WTC11 (cell line): ENCODE measurements around the gene GATD1.

Source experiments
- GABPB1 ChIP-seq: sonication (generic); formaldehyde crosslinking; IDR thresholded peaks from 2 replicates; pipeline ENCODE4 v1.8.1; 2023; ENCODE audit warnings: mild to moderate bottlenecking, missing genetic modification reagents
- SMAD3 ChIP-seq: sonication (generic); formaldehyde crosslinking; IDR thresholded peaks from 2 replicates; pipeline ENCODE4 v1.8.0; 2022; ENCODE audit warnings: missing genetic modification reagents, mild to moderate bottlenecking, borderline replicate concordance
- TF ChIP-seq, protein P1 (sequence below): fragments of 200-600 bp; IDR thresholded peaks from 2 replicates; pipeline ENCODE4 v1.8.0; 2022; ENCODE audit warnings: antibody characterized with exemption
- TF ChIP-seq, protein P2 (sequence below): sonication (generic); formaldehyde crosslinking; IDR thresholded peaks from 2 replicates; pipeline ENCODE4 v1.8.1; 2023; ENCODE audit warnings: mild to moderate bottlenecking, missing genetic modification reagents, moderate library complexity
- TF ChIP-seq, protein P3 (sequence below): sonication (generic); formaldehyde crosslinking; IDR thresholded peaks from 2 replicates; pipeline ENCODE4 v1.8.0; 2022; ENCODE audit warnings: mild to moderate bottlenecking, missing genetic modification reagents

DNA sequence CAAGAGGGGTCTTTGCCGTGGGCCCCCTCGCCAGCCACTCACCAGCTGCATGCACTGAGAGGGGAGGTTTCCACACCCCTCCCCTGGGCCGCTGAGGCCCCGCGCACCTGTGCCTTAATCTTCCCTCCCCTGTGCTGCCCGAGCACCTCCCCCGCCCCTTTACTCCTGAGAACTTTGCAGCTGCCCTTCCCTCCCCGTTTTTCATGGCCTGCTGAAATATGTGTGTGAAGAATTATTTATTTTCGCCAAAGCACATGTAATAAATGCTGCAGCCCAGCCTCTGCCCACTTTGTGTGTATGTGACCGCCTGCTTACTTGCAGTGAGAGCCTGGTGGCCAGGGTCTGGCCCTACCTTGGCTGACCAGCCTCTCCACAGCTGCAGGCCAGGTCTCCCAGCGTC, 47.7 kb upstream of the GATD1 start:
- TF ChIP-seq, protein P1, sequence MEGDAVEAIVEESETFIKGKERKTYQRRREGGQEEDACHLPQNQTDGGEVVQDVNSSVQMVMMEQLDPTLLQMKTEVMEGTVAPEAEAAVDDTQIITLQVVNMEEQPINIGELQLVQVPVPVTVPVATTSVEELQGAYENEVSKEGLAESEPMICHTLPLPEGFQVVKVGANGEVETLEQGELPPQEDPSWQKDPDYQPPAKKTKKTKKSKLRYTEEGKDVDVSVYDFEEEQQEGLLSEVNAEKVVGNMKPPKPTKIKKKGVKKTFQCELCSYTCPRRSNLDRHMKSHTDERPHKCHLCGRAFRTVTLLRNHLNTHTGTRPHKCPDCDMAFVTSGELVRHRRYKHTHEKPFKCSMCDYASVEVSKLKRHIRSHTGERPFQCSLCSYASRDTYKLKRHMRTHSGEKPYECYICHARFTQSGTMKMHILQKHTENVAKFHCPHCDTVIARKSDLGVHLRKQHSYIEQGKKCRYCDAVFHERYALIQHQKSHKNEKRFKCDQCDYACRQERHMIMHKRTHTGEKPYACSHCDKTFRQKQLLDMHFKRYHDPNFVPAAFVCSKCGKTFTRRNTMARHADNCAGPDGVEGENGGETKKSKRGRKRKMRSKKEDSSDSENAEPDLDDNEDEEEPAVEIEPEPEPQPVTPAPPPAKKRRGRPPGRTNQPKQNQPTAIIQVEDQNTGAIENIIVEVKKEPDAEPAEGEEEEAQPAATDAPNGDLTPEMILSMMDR = no peak
- no peak for TF ChIP-seq GABPB1 (CRISPR knock-in tag)
- TF ChIP-seq, protein P2, sequence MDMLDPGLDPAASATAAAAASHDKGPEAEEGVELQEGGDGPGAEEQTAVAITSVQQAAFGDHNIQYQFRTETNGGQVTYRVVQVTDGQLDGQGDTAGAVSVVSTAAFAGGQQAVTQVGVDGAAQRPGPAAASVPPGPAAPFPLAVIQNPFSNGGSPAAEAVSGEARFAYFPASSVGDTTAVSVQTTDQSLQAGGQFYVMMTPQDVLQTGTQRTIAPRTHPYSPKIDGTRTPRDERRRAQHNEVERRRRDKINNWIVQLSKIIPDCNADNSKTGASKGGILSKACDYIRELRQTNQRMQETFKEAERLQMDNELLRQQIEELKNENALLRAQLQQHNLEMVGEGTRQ = no peak
- TF ChIP-seq, protein P3, sequence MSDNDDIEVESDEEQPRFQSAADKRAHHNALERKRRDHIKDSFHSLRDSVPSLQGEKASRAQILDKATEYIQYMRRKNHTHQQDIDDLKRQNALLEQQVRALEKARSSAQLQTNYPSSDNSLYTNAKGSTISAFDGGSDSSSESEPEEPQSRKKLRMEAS = no peak
- no peak for TF ChIP-seq SMAD3 (CRISPR knock-in tag)
